Activated CD4-positive, alpha-beta T cell treated with anti-CD3 and anti-CD28 coated beads, Interleukin-2, amount 10 ng/mL, durations not matched to agents 7 days and 5 days (primary cell): ENCODE results near the gene CADM3. TPM values are rescaled to one million over a fixed set of nuclear protein-coding genes. Genes with fewer than 3 reads are reported as not detected.

Source experiments
- total RNA-seq, 2 experiments: library from RNA; stranded (reverse); gene quantifications; one replicate each; pipeline ENCODE4 v1.2.3, GENCODE V29; 2021

CADM3 gene
- total RNA-seq, 2 experiments from 2014 or later = not detected

Other genes starting within 250 kb of the CADM3 start
- 10 to 100 TPM; 18.8 to 25.2 TPM for gene PYHIN1, start 240.1 kb upstream of the CADM3 start, total RNA-seq
- 100 to 1,000 TPM; 300 to 342 TPM for gene IFI16, start 161.7 kb upstream of the CADM3 start, total RNA-seq
- 1 to 10 TPM; 4.2 to 5.7 TPM for gene AIM2, start 94.8 kb upstream of the CADM3 start, total RNA-seq
- gene ACKR1, start 33.3 kb downstream of the CADM3 start, total RNA-seq = not detected
- not detected for gene FCER1A, start 130.7 kb downstream of the CADM3 start, total RNA-seq